SKM-1 (cell line): ENCODE data around the gene PITPNC1.
"Not testable (repeated sequence)": the region's sequence is repeated elsewhere in the genome, so short reads cannot be mapped to it uniquely, and the experiment has no call there.

Experiments used
- DNase-seq: peaks from one replicate; lab custom pipeline; 2025; ENCODE audit not compliant: unreplicated experiment; lab: John Stamatoyannopoulos, UW

Gene PITPNC1

DNA sequence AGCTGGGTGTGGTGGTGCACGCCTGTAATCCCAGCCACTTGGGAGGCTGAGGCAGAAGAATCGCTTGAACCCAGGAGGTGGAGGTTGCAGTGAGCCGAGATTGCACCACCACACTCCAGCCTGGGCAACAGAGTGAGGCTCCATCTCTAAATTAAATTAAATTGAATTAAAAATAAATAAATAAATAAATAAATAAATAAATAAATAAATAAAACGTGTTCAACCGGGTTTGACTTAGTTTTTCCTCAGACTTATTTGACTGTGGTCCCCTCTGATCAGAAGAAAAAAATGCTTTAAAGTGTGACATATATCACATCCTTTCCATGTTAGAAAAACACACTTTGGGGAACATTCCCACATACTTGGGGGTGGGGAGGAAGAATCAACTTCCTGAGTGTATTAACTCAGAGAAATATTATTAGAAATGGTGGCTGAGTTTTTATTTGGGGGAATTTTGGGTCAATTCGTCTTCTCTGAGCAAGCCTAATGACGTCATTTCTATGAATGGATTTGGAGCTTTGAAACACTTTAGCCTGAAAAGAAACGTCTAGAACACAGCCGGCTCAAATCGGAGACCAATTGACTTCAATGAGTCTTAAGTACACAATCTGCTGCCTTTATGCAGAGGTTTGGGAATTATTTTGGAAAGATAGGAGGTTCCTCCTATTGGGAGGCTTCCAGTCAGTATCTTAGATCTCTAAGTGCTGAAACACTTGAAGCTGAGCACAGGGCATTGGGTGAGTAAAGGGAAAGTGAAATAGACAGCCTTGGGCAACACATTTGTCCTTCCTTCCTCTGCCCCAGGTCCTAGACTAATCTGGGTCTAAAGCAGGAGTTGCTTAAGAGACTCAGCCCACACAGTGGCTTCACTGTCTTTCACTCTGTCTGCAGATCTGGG lies 132.6 kb downstream of the PITPNC1 start:
- DNase-seq: peak; percentile 91

- DNase-seq: no peak
These were observed 133.9 kb downstream of the PITPNC1 start for GRCh38 chr17:67511012-67511411.

GRCh38 chr17:67511804-67512203 lies 134.7 kb downstream of the PITPNC1 start:
- DNase-seq: no peak

DNA sequence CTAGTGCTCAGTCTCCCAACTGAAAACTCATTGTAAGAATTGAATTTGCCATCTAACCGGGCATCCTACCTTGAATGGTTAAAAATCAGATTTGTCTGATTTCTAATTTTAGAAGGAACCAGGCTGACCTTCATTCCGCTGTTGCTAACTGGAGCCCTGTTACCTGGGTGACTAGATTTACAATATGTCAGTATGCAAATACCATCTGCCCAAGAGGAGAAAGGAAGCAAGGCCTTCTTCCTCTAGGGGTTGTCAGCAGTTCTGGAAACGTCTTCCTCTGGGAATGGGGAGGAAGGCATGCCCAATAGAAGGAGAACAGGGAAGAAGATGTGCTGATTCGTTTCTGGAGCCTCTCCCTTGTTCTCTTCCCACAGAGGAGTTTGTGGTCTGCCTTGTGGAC lies 137.9 kb downstream of the PITPNC1 start:
- DNase-seq: no peak

DNA sequence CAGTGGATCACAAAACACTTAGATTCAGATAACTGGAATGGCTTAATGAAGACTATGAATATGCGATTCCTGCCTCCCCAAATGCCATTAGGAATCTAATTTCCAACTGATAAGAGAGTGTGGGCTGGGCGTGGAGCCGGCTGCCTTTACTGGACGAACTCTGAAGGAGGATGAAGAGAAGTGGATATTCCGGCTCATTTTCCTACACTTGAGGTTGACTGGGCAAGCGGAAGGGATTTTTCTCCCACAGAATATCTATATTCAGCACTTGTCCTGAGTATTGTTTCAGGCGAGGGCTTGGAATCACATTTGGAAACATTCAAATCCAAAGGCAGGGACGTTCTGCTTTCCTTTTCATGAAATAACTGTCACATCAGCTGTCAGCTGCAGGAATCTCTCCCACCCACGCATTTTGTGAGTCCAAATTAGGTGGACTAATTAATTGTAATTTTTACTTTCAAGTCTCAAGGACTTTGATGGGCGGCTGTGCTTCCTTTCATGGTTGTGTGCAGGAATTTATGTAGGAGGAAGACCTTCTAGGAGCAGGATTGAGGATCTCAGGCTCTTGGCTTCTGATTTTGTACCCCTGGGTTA lies 138.5 kb downstream of the PITPNC1 start:
- no peak for DNase-seq

- DNase-seq: not testable (repeated sequence)
These were observed 139.5 kb downstream of the PITPNC1 start for GRCh38 chr17:67516571-67516970.

DNA sequence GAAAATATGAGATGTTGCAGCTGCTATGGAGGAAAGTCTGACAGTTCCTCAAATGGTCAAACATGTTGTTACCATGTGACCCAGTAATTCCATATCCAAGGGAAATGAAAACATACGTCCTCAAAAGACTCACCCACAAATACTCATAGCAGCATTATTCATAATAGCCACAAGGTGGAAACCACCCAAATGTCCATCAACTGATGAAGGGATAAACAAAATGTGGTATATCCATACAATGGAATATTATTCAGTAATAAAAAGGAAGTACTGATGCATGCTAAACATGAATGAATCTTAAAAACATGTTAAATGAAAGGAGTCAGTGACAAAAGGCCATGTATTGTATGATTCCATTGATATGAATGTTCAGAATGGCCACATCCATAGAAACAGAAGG lies 140.2 kb downstream of the PITPNC1 start:
- no peak for DNase-seq

DNA sequence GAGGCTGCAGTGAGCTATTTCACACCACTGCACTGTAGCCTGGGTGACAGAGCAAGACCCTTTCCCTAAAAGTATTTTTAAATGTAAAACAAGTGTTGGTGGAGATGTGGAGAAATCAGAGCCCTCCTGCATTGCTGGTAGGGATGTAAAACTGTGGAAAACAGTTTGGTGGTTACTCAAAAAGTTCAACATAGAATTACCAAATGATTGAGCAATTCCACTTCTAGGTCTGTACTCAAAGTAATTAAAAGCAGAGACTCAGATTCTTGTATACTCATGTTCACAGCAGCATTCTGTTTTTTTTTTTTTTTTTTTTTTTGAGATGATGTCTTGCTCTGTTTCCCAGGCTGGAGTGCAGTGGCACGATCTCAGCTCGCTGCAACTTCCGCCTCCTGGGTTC lies 141.8 kb downstream of the PITPNC1 start:
- peak; percentile 2 for DNase-seq

- DNase-seq: no peak
These were observed 142.7 kb downstream of the PITPNC1 start for GRCh38 chr17:67519801-67520251.

DNA sequence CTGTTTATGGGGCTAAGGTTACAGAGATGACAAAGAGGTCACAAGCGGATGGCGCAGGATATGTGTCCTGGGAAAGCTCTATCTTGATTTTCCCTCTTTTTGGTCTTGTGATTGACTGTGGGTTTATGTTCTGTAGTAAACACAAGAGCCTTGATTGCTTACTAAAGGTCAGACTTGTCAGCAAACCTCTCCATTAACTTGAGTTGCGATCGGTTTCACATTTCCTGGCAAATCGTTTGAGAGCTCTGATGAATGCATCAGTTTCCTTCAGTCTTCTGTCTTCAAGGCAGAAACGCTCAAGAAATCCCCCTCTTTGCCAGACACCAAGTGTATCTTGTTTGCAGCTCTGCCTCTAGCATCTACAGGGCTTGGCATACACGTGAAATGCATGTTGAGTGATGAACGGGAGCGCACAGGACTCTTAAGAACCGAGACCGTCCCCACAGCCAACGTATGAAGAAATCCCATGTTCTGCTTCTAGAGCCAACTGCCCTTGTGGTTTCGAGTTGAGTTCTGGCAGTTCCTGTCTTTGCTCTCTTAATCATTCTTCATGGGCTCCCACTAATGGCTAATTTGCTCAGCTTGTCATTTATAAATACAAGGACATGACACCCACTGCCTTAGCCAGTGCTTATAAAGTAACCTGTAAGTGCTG lies 143.3 kb downstream of the PITPNC1 start:
- peak; percentile 86 for DNase-seq

- DNase-seq: no peak
These were observed 144.1 kb downstream of the PITPNC1 start for GRCh38 chr17:67520916-67521774.

- no peak for DNase-seq
These were observed 144.6 kb downstream of the PITPNC1 start for GRCh38 chr17:67521775-67522069.

- DNase-seq: no peak
These were observed 146.0 kb downstream of the PITPNC1 start for GRCh38 chr17:67523101-67523500.

- no peak for DNase-seq
These were observed 148.4 kb downstream of the PITPNC1 start for GRCh38 chr17:67525239-67526135.

DNA sequence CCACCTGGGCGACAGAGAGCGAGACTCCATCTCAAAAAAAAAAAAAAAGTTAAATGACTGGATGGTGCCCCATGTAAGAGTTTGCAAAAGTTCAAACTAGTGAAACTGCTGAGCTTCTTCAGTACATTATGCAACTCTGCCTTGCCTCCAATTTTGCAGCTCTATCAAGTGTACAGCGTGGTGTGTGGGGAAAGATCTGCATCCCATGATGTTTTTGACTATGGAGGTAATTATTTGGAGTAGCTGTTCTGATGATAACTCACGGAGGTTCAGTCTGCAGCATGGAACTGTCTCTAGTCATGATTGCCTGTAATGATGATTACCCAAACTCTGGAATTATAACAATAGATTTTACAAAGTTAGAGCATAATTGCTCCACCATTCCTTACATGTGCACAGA lies 149.6 kb downstream of the PITPNC1 start:
- no peak for DNase-seq

- no peak for DNase-seq
These were observed 151.8 kb downstream of the PITPNC1 start for GRCh38 chr17:67528751-67529436.

GRCh38 chr17:67531291-67531690 lies 154.2 kb downstream of the PITPNC1 start:
- DNase-seq: no peak

- DNase-seq: no peak
These were observed 155.3 kb downstream of the PITPNC1 start for GRCh38 chr17:67532326-67532871.

DNA sequence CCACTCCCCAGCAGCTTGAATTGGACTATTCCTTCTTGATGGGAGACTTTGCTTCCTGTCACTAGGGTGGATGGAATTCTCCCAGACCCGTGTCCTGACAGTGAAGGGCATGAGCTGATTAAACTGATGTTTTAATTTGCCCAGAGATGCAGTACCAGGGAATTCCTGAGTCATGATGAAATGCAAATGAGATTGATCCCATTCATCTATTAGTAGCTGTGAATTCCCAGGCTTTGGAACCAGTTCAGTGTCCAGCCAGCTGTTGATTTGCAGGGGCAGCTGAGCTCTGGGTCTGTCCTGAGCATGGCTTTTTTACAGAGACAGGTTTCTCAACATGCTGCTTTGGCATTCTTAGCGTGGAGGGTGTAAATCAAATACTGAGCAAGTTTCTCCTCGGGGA lies 157.9 kb downstream of the PITPNC1 start:
- DNase-seq: no peak
